K562 treated with DMSO at 1 percent for 12 hours (cell line): ENCODE data around the gene GRIA4. TPM values are rescaled to one million over a fixed set of nuclear protein-coding genes. Genes with fewer than 3 reads are reported as not detected.

ENCODE experiments used
- total RNA-seq: library from RNA; unstranded; fragments of 300-600 nt; gene quantifications from 2 replicates; pipeline ENCODE4 v1.2.3, GENCODE V29; 2022; ENCODE audit not compliant: insufficient read depth

Gene GRIA4
- total RNA-seq, result not detected in 2 replicates

DNA sequence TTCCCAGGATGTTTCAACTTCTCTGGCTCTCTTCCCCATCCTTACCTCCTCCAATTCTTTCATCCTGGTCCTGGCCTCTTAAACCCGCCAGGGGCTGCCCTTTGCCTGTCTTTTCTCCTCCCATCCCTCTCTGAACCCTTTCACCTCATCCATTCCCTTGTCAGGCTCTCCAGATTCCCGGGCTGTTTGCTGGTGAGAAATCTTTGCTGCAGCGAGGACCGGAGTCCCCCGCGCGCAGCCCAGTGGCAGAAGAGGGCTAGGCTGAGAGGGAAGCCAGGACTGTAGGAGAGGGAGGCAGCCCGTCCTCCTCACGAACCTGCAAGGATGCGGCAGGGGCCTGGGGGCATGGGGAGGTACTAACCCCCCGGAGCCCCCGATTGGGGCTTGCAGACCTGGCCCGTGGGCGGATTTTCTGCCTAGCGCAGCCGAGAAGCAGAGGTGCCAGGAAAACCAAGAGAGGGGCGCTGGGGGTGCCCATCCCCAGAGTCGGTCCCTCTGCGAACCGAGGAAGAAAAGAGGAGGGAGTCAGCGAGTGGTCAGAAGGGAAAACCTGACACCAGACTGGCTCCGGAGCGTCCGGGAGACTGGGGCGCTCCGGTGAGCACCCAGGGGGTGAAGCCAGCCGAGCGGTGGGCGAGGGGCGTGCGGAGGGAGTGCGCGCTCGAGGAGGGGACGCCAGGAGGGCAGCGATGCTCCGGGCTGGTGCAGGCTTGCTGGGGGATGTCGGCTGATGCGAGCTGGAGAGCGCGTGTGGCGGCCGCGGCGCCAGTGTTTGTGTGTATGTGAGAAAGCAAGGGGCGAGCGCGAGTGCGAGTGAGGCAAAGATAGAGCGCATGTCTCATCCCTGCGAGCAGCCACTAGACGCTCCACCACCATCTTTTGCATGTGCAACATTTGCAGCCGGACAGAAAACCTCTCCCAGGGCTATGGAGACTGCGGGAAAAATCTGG is at the start of gene GRIA4:
TSS of gene GRIA4 (plus strand) at position 242 of the 950 bp plus-strand sequence. CDS start 925 bp downstream, outside the sequence.

DNA sequence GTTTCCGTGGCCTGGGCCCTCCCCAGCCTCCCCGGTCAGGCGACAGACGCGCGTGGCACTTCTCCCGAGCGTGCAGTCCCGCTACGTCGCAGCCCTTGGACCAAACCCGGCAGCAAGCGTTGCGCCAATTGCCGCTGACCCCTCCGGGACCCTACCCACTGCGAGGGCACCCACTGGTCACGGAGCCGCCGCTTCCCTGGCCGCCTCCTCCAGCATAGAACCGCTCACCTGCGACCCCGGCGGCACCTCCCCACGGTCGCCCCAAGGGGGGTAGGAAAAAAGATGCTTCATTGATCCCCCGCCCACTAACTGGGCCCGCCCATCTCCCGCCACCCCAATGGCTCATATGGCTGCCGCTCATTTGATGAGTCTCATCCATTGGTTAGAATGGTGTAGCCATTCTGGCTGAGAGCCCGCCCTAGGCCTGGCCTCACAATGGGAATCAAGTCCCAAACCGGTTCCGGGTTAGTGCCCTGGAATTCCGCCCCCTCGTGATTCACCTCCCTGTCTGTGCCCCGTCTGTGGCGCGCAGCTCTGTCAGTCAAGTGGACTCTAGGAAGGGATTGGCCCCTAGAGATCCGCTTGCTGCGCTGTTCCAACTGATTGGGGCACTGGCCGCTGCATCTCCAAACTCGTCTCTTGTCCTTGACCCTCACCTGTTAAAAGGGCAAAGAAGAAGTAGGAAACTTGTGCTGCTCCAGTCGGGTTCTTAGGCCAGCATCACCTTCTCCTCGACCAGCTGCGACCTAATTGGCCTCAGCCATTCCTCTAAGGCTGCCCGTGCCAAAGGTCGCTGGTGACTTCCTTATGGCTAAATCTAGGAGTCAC is 412.3 kb downstream of the GRIA4 start, which contains the start of gene MSANTD4:
TSS of gene MSANTD4 (minus strand) at position 274 of the 828 bp plus-strand sequence. CDS start 11,323 bp downstream, outside the sequence.

